Neural crest cell (in vitro differentiated cells): ENCODE data around the gene RTTN. TPM values are rescaled to one million over a fixed set of nuclear protein-coding genes. Genes with fewer than 3 reads are reported as not detected.
"Not testable (repeated sequence)": the region's sequence is repeated elsewhere in the genome, so short reads cannot be mapped to it uniquely, and the experiment has no call there.

ENCODE experiments used
- DNase-seq: peaks from one replicate; pipeline ENCODE4 v3.0.0; 2021; ENCODE audit warnings: low read depth, mixed read lengths, low spot score
- H3K27ac Mint-ChIP-seq: one replicate; pipeline ENCODE4 v1.8.0; 2021; ENCODE audit warnings: mild to moderate bottlenecking, mixed read lengths; ENCODE audit not compliant: unreplicated experiment
- H3K27me3 Mint-ChIP-seq: 2 replicates; pipeline ENCODE4 v1.8.0; 2021; ENCODE audit warnings: low read depth, mild to moderate bottlenecking, mixed read lengths
- H3K36me3 Mint-ChIP-seq: 2 replicates; pipeline ENCODE4 v1.8.0; 2021; ENCODE audit warnings: low read depth, mild to moderate bottlenecking, mixed read lengths
- H3K4me1 Mint-ChIP-seq: 2 replicates; pipeline ENCODE4 v1.8.0; 2021; ENCODE audit warnings: mixed read lengths
- H3K4me3 Mint-ChIP-seq: one replicate; pipeline ENCODE4 v1.8.0; 2021; ENCODE audit warnings: mild to moderate bottlenecking, mixed read lengths
- H3K9me3 Mint-ChIP-seq: 2 replicates; pipeline ENCODE4 v1.8.0; 2021; ENCODE audit warnings: mixed read lengths
- total RNA-seq: library from RNA; stranded (reverse); gene quantifications from 2 replicates; pipeline ENCODE4 v1.2.1, GENCODE V29; 2021
- TF ChIP-seq, protein P1 (sequence below): fragments of 200-600 bp; sonication (generic); conservative IDR thresholded peaks from 2 replicates; pipeline ENCODE4 v1.5.0; 2021; ENCODE audit warnings: antibody characterized with exemption, mild to moderate bottlenecking

The RTTN gene
- total RNA-seq, 1 donor from 2014 or later, result 34.8 TPM

GRCh38 chr18:70243131-70243929 is 37.8 kb upstream of the RTTN start:
- H3K9me3 Mint-ChIP-seq, result peaks cover 3% of the 10 kb centered on the region
- DNase-seq, result no peak
- TF ChIP-seq, protein P1, sequence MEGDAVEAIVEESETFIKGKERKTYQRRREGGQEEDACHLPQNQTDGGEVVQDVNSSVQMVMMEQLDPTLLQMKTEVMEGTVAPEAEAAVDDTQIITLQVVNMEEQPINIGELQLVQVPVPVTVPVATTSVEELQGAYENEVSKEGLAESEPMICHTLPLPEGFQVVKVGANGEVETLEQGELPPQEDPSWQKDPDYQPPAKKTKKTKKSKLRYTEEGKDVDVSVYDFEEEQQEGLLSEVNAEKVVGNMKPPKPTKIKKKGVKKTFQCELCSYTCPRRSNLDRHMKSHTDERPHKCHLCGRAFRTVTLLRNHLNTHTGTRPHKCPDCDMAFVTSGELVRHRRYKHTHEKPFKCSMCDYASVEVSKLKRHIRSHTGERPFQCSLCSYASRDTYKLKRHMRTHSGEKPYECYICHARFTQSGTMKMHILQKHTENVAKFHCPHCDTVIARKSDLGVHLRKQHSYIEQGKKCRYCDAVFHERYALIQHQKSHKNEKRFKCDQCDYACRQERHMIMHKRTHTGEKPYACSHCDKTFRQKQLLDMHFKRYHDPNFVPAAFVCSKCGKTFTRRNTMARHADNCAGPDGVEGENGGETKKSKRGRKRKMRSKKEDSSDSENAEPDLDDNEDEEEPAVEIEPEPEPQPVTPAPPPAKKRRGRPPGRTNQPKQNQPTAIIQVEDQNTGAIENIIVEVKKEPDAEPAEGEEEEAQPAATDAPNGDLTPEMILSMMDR, result no peak
- no peaks in the 10 kb centered on the region for H3K36me3 Mint-ChIP-seq
- no peaks in the 10 kb centered on the region for H3K27me3 Mint-ChIP-seq
- H3K4me3 Mint-ChIP-seq, result no peak overlapping the region
- no peak overlapping the region for H3K27ac Mint-ChIP-seq
- peaks cover 13% of the 10 kb centered on the region for H3K4me1 Mint-ChIP-seq

DNA sequence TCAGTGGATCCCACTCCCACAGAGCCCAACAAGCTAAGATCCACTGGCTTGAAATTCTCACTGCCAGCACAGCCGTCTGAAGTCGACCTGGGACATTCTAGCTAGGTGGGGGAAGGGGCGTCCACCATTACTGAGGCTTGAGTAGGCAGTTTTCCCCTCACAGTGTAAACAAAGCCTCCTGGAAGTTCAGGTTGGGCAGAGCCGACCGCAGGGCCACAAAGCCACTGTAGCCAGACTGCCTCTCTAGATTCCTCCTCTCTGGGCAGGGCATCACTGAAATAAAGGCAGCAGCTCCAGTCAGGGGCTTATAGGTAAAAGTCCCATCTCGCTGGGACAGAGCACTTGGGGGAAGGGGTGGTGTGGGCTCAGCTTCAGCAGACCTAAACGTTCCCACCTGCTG is 31.4 kb upstream of the RTTN start:
- H3K36me3 Mint-ChIP-seq, DNase-seq, H3K27me3 Mint-ChIP-seq, H3K4me1 Mint-ChIP-seq, H3K4me3 Mint-ChIP-seq, H3K9me3 Mint-ChIP-seq, H3K27ac Mint-ChIP-seq: not testable (repeated sequence)

DNA sequence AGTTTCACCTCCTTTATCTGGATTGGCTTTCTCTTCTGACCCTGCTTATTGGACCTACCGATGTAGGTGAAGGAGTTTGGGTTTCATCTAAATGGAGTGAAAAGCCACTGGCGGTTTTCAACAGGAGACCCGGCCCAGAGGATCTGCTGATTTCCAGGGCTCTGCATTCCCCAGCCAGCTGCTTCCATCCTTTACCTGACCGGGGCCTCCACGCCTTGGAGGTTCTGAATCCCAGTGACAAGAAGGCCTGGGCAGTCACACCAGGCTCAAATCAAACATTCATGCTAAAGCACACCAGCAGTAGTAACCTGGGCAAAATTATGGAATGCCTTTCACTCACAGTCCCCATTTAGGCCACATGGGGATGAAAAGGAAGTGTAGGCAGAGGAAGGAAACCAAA is 30.0 kb upstream of the RTTN start:
- Mint-ChIP-seq H3K27ac (no peak overlapping the region), H3K36me3 (no peaks in the 10 kb centered on the region), H3K4me1 (no peaks in the 10 kb centered on the region), H3K27me3 (no peaks in the 10 kb centered on the region), H3K4me3 (no peak overlapping the region), H3K9me3 (no peaks in the 10 kb centered on the region)
- DNase-seq, result no peak
- TF ChIP-seq, protein P1, result no peak

DNA sequence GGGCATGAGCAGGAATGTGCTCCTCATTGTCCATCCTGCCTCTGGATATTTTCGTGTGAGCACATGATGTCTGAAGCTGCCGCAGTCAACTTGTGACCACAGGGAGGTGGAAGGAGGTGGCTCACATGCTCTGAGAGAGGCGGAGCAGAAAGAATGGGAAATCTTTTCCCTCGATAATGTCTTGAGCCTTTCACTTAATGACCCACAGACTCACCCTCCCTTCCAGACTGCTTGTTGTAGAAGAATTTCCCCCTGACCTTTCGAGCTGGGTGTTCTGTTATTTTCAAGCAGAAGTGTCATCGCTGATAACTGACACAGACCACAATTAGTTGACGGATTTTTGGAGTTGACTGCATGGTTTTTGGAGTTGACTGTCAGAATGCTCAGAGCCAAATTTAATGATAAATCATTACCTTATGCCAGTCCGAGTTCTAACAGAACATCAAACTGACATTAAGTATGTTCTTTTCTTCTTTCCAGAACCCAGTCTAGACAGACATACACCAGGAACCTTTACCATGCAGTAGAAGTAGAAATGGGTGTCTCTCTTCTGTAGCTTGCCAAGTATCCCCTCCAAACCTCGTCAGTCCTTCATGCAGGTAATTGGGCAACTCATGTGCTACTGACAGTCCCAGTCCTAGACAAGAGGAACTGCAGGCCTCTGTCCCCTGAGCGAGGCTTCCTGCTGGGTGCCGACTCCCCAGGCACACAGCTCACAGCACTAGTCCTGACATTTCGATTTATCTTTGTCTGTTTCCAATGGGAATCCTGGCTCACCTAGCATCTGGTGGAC is 29.4 kb upstream of the RTTN start:
- TF ChIP-seq, protein P1, result no peak
- H3K4me3 Mint-ChIP-seq, result no peak overlapping the region
- no peaks in the 10 kb centered on the region for H3K27me3 Mint-ChIP-seq
- no peak overlapping the region for H3K27ac Mint-ChIP-seq
- H3K9me3 Mint-ChIP-seq, result no peaks in the 10 kb centered on the region
- no peaks in the 10 kb centered on the region for H3K36me3 Mint-ChIP-seq
- DNase-seq, result no peak
- H3K4me1 Mint-ChIP-seq, result no peaks in the 10 kb centered on the region

DNA sequence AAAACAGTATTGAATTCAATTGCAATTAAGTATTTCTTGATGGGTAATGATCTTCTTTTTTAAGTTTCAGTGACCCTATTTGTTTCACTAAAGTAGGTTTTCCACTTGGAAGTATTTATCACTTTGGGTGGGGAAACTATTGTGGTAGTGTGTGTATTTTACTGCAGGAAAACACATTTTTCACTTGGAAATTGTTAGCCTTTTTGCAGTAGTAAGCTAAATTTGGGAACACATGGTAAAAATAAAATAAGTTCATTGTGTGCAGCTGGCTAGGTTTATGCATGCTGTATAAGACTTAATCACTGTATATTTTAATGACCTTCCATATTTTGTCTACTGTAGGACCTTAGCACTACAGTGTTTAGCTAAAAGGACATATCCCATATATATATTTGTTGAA is 28.5 kb upstream of the RTTN start:
- Mint-ChIP-seq H3K4me3 (no peak overlapping the region), H3K36me3 (no peaks in the 10 kb centered on the region), H3K4me1 (no peaks in the 10 kb centered on the region), H3K27me3 (no peaks in the 10 kb centered on the region), H3K9me3 (no peaks in the 10 kb centered on the region), H3K27ac (no peak overlapping the region)
- TF ChIP-seq, protein P1, result no peak
- no peak for DNase-seq

GRCh38 chr18:70232261-70232660 is 26.8 kb upstream of the RTTN start:
- no peak overlapping the region for H3K27ac Mint-ChIP-seq
- TF ChIP-seq, protein P1, result no peak
- peaks cover 7% of the 10 kb centered on the region for H3K36me3 Mint-ChIP-seq
- no peaks in the 10 kb centered on the region for H3K27me3 Mint-ChIP-seq
- DNase-seq, result no peak
- peaks cover 8% of the 10 kb centered on the region for H3K9me3 Mint-ChIP-seq
- H3K4me1 Mint-ChIP-seq, result no peaks in the 10 kb centered on the region
- no peak overlapping the region for H3K4me3 Mint-ChIP-seq
